GM12878 (cell line): ENCODE data around the gene TRAPPC2B. TPM values are rescaled to one million over a fixed set of nuclear protein-coding genes. Genes with fewer than 3 reads are reported as not detected.
"Not testable (repeated sequence)": the region's sequence is repeated elsewhere in the genome, so short reads cannot be mapped to it uniquely, and the experiment has no call there.

Experiments
- ATAC-seq: fragments of 200-7000 bp; cut with Tn5 transposase; 3 replicates; pipeline ENCODE4 v1.9.1; 2020; ENCODE audit warnings: mild to moderate bottlenecking, moderate library complexity
- BruUV-seq: library from RNA; stranded (reverse); fragments of 400-500 nt; replicated peaks from 2 replicates; lab custom pipeline; 2021; lab: Mats Ljungman, UMichigan
- CTCF ChIA-PET: fragments of 300-600 bp; sonication (Branson Sonifier 250); formaldehyde crosslinking; extraction: SDS; loops from one replicate; lab custom pipeline; 2021; ENCODE audit warnings: inconsistent platforms; lab: Yijun Ruan, JAX
- POLR2A ChIA-PET: fragments of 350-600 bp; formaldehyde crosslinking; extraction: SDS; loops from one replicate; lab custom pipeline; 2021; ENCODE audit warnings: inconsistent platforms; lab: Charles Lee
- RAD21 ChIA-PET: fragments of 300-600 bp; sonication (Branson Sonifier 250); formaldehyde crosslinking; loops from one replicate; lab custom pipeline; 2023; ENCODE audit warnings: antibody characterized with exemption; ENCODE audit not compliant: unreplicated experiment; lab: Charles Lee
- SMC1A ChIA-PET: fragments of 300-600 bp; sonication (Branson Sonifier 250); formaldehyde crosslinking; loops from one replicate; lab custom pipeline; 2023; ENCODE audit not compliant: unreplicated experiment, uncharacterized antibody; lab: Charles Lee
- DNase-seq: peaks from one replicate; pipeline ENCODE4 v3.0.0-alpha.2; 2011; ENCODE audit warnings: low read depth, low spot score
- FAIRE-seq: peaks from 3 replicates; lab custom pipeline; 2011; peaks lifted over from hg19 to GRCh38; lab: Jason Lieb, UNC
- H2AFZ ChIP-seq: 2 replicates; pipeline ENCODE4 v1.6.0; 2011; ENCODE audit warnings: low read depth, low read length, control low read depth; ENCODE audit not compliant: control insufficient read depth
- H3K27ac ChIP-seq: 2 replicates; pipeline ENCODE4 v1.5.1; 2011; ENCODE audit warnings: control low read depth; ENCODE audit not compliant: control insufficient read depth, insufficient read depth
- H3K27me3 ChIP-seq, 2 experiments: replicated peaks in 1 of 2; 2 replicates each; pipeline versions ENCODE4 v1.6.0 to v1.6.1; 2011; ENCODE audit warnings: low read length in 1 of 2; ENCODE audit not compliant: control insufficient read depth in 2 of 2, insufficient read depth in 2 of 2
- H3K36me3 ChIP-seq, 2 experiments: 2 replicates each; pipeline ENCODE4 v1.5.1; 2011; ENCODE audit warnings: low read length in 1 of 2; ENCODE audit not compliant: control insufficient read depth in 2 of 2, insufficient read depth in 2 of 2
- H3K4me1 ChIP-seq: 2 replicates; pipeline ENCODE4 v1.6.1; 2011; ENCODE audit warnings: mild to moderate bottlenecking, low read length, moderate library complexity, mixed read lengths; ENCODE audit not compliant: control insufficient read depth, insufficient read depth
- H3K4me2 ChIP-seq: 2 replicates; pipeline ENCODE4 v1.6.0; 2011; ENCODE audit warnings: control low read depth; ENCODE audit not compliant: control insufficient read depth, insufficient read depth
- H3K4me3 ChIP-seq: fragments of 200-600 bp; sonication (generic); 2 replicates; pipeline ENCODE4 v1.5.1; 2016
- H3K79me2 ChIP-seq: 2 replicates; pipeline ENCODE4 v1.6.0; 2011; ENCODE audit warnings: low read length; ENCODE audit not compliant: control insufficient read depth, insufficient read depth
- H3K9ac ChIP-seq: 2 replicates; pipeline ENCODE4 v1.8.0; 2011; ENCODE audit warnings: low read length, control low read depth, mixed read lengths; ENCODE audit not compliant: control insufficient read depth, insufficient read depth
- H3K9me3 ChIP-seq: replicated peaks from 3 replicates; pipeline ENCODE4 v1.5.1; 2011; ENCODE audit warnings: mild to moderate bottlenecking, low read length; ENCODE audit not compliant: control insufficient read depth, insufficient read depth
- H4K20me1 ChIP-seq: 2 replicates; pipeline ENCODE4 v1.6.0; 2011; ENCODE audit not compliant: control insufficient read depth, insufficient read depth
- ATF7 ChIP-seq: fragments of 450-650 bp; IDR thresholded peaks from 2 replicates; pipeline ENCODE4 v1.6.1; 2016; ENCODE audit warnings: low read depth, mild to moderate bottlenecking
- BACH1 ChIP-seq: fragments of 450-650 bp; IDR thresholded peaks from 2 replicates; pipeline ENCODE4 v1.6.1; 2017; ENCODE audit warnings: mild to moderate bottlenecking, borderline replicate concordance
- EZH2 ChIP-seq: IDR thresholded peaks from 2 replicates; pipeline ENCODE4 v1.6.1; 2012; ENCODE audit warnings: low read depth, mild to moderate bottlenecking, control low read depth, inconsistent platforms, low read length, borderline replicate concordance; ENCODE audit not compliant: control insufficient read depth
- HDGF ChIP-seq: fragments of 450-650 bp; IDR thresholded peaks from 2 replicates; pipeline ENCODE4 v1.6.1; 2016; ENCODE audit warnings: antibody characterized with exemption
- MXI1 ChIP-seq: fragments of 150-350 bp; IDR thresholded peaks from 2 replicates; pipeline ENCODE4 v1.6.1; 2011; ENCODE audit warnings: low read depth, mild to moderate bottlenecking, inconsistent platforms, low read length, improper control_type of control experiment
- NFYA ChIP-seq: IDR thresholded peaks from 2 replicates; pipeline ENCODE4 v1.6.1; 2011; ENCODE audit warnings: low read depth, mild to moderate bottlenecking, low read length, improper control_type of control experiment, borderline replicate concordance
- NR2C1 ChIP-seq: fragments of 450-650 bp; IDR thresholded peaks from 2 replicates; pipeline ENCODE4 v1.6.1; 2017; ENCODE audit warnings: antibody characterized with exemption, mild to moderate bottlenecking, moderate library complexity
- NR2F1 ChIP-seq: fragments of 450-650 bp; conservative IDR thresholded peaks from 2 replicates; pipeline ENCODE4 v1.6.1; 2017; ENCODE audit warnings: mild to moderate bottlenecking
- RAD21 ChIP-seq: IDR thresholded peaks from 2 replicates; pipeline ENCODE4 v1.6.1; 2011; ENCODE audit warnings: mild to moderate bottlenecking, low read depth, low read length, moderate library complexity; ENCODE audit not compliant: insufficient read depth
- RBBP5 ChIP-seq: fragments of 200-600 bp; sonication (generic); conservative IDR thresholded peaks from 2 replicates; pipeline ENCODE4 v1.6.1; 2016
- SREBF2 ChIP-seq: IDR thresholded peaks from 2 replicates; pipeline ENCODE4 v1.6.1; 2012; ENCODE audit warnings: mild to moderate bottlenecking, low read length
- ZZZ3 ChIP-seq: IDR thresholded peaks from 2 replicates; pipeline ENCODE4 v1.6.1; 2011; ENCODE audit warnings: low read depth; ENCODE audit not compliant: control insufficient read depth, insufficient read length
- WGBS: methylation state at CpG from one replicate; pipeline ENCODE4 v1.1.6; 2016; ENCODE audit warnings: low lambda C conversion rate; ENCODE audit not compliant: insufficient replicate concordance, insufficient coverage; ENCODE audit errors: missing lambda C conversion rate; 5-methylcytosine and 5-hydroxymethylcytosine counted together
- in situ Hi-C: fragments of 300-500 bp; cut with MboI; formaldehyde crosslinking; loops from 9 replicates; pipeline ENCODE4 v1.14.3; 2018; ENCODE audit warnings: mixed read lengths
- intact Hi-C: fragments of 100-400 bp; cut with micrococcal nuclease; formaldehyde crosslinking; loops from one replicate; pipeline ENCODE4 v1.14.2; 2022; ENCODE audit not compliant: unreplicated experiment
- polyA plus RNA-seq, 11 experiments: library from polyadenylated mRNA; depleted of rRNA in 4 of 11; unstranded in 6 of 11; stranded (reverse) in 5 of 11; fragments of >200 nt; fragmentation: Nextera tagmentation in 4 of 11; fragmentation: Illumina TruSeq in 1 of 11; extraction: Ambion mirVana in 4 of 11; extraction: Trizol in 1 of 11; gene quantifications; 1 replicate in 1 of 11; 2 replicates in 10 of 11; pipeline versions ENCODE4 v1.2.1 to v1.2.3, GENCODE V29; 2011 to 2016; ENCODE audit warnings: inconsistent platforms in 2 of 11, missing spikeins in 2 of 11, low read depth in 1 of 11
- total RNA-seq, 4 experiments: library from RNA; depleted of rRNA in 3 of 4; stranded (reverse); fragments of >200 nt in 3 of 4; fragmentation: Illumina TruSeq in 1 of 4; extraction: Trizol in 1 of 4; gene quantifications; 2 replicates each; pipeline versions ENCODE4 v1.2.1 to v1.2.3, GENCODE V29; 2013 to 2021
- TF ChIP-seq, protein P1 (sequence below): fragments of 450-650 bp; IDR thresholded peaks from 2 replicates; pipeline ENCODE4 v1.6.1; 2018; ENCODE audit warnings: borderline replicate concordance, mild to moderate bottlenecking; ENCODE audit not compliant: partially characterized antibody

TRAPPC2B gene
- total and polyA plus RNA-seq, 10 of the 15 experiments (the other 5 are each of a cell fraction or from before 2014, with no cell fraction given): 10.6 to 86.4 (median 25.6) TPM

- SMC1A ChIA-PET, CTCF ChIA-PET, FAIRE-seq, in situ Hi-C loops, POLR2A ChIA-PET, ATAC-seq, H3K79me2 ChIP-seq, H3K4me2 ChIP-seq, H3K4me1 ChIP-seq, H4K20me1 ChIP-seq, DNase-seq, RAD21 ChIA-PET, intact Hi-C loops, H3K9ac ChIP-seq, H3K36me3 ChIP-seq, H3K4me3 ChIP-seq, H3K27ac ChIP-seq, H2AFZ ChIP-seq, H3K27me3 ChIP-seq, BruUV-seq: not testable (repeated sequence)
- peaks cover 20% of the 10 kb centered on the region for H3K9me3 ChIP-seq
- WGBS: 98% methylated on average over 2 of the region's 2 CpGs
Measured at GRCh38 chr19:57374647-57375046, 11.3 kb downstream of the TRAPPC2B start.

DNA sequence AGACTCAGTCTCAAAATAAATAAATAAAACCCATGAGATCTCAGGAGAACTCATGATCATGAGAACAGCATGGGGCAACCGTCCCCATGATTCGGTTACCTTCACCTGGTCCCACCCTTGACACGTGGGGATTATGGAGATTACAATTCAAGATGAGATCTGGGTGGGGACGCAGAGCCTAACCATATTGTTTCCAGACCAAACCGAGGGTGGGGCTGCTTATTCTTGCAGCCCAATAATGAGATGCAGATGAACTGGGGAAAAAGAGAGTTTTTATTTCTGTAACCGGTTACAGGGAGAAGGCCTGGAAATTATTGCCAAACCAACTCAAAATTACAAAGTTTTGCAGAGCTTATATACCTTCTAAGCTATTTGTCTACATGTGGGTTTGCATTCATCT is 12.8 kb downstream of the TRAPPC2B start:
- H2AFZ ChIP-seq: no peak overlapping the region
- H3K9ac ChIP-seq: no peak overlapping the region
- in situ Hi-C loops: no loop called here
- no peaks in the 10 kb centered on the region for H4K20me1 ChIP-seq
- H3K36me3 ChIP-seq: peaks cover 2 to 5% of the 10 kb centered on the region in 2 experiments; a peak in 2 of 4 replicates
- ATAC-seq (no peak), DNase-seq (no peak), FAIRE-seq (no peak)
- ChIA-PET RAD21 (no interaction called here), CTCF (no interaction called here), SMC1A (no interaction called here), POLR2A (no interaction called here)
- no peaks in the 10 kb centered on the region for H3K27me3 ChIP-seq
- BruUV-seq: no TSS peak
- H3K79me2 ChIP-seq: no peaks in the 10 kb centered on the region
- 97% methylated on average over 6 of the region's 6 CpGs for WGBS
- no peak overlapping the region for H3K4me3 ChIP-seq
- intact Hi-C loops: no loop called here
- H3K27ac ChIP-seq: no peak overlapping the region
- H3K4me1 ChIP-seq: no peaks in the 10 kb centered on the region
- no peak overlapping the region for H3K4me2 ChIP-seq
- H3K9me3 ChIP-seq: peaks cover 20% of the 10 kb centered on the region
- TF ChIP-seq HDGF: no peak
- TF ChIP-seq ATF7: no peak
- TF ChIP-seq BACH1: no peak
- TF ChIP-seq RAD21: no peak
- TF ChIP-seq NFYA: no peak
- TF ChIP-seq RBBP5: no peak
- TF ChIP-seq EZH2: no peak
- TF ChIP-seq ZZZ3: no peak
- no peak for TF ChIP-seq MXI1
- TF ChIP-seq NR2C1: no peak
- TF ChIP-seq, protein P1, sequence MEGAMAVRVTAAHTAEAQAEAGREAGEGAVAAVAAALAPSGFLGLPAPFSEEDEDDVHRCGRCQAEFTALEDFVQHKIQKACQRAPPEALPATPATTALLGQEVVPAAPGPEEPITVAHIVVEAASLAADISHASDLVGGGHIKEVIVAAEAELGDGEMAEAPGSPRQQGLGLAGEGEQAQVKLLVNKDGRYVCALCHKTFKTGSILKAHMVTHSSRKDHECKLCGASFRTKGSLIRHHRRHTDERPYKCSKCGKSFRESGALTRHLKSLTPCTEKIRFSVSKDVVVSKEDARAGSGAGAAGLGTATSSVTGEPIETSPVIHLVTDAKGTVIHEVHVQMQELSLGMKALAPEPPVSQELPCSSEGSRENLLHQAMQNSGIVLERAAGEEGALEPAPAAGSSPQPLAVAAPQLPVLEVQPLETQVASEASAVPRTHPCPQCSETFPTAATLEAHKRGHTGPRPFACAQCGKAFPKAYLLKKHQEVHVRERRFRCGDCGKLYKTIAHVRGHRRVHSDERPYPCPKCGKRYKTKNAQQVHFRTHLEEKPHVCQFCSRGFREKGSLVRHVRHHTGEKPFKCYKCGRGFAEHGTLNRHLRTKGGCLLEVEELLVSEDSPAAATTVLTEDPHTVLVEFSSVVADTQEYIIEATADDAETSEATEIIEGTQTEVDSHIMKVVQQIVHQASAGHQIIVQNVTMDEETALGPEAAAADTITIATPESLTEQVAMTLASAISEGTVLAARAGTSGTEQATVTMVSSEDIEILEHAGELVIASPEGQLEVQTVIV: no peak
- TF ChIP-seq SREBF2: no peak
- no peak for TF ChIP-seq NR2F1
- TF ChIP-seq, all 136 proteins: peak for 0
